Astrocyte of the spinal cord (primary cell): ENCODE measurements around the gene CCDC6.
A peak's percentile ranks its signal among the peaks of the same experiment; 100 is the strongest.
"Not testable (repeated sequence)": the region's sequence is repeated elsewhere in the genome, so short reads cannot be mapped to it uniquely, and the experiment has no call there.

ENCODE experiments used
- DNase-seq: peaks from one replicate; pipeline ENCODE4 v3.0.0; 2011; ENCODE audit warnings: low read depth, low spot score
- H3K4me3 ChIP-seq: 2 replicates; pipeline ENCODE4 v1.5.1; 2011; ENCODE audit warnings: low read depth, mild to moderate bottlenecking, low read length, moderate library complexity
- CTCF ChIP-seq: IDR thresholded peaks from 2 replicates; pipeline ENCODE4 v1.5.1; 2012; ENCODE audit warnings: low read depth, mild to moderate bottlenecking, low read length, inconsistent platforms
- in situ Hi-C: cut with HindIII; loops from 2 replicates; pipeline ENCODE4 v1.10.0; 2017; ENCODE audit warnings: low sequenced_read_pairs

The CCDC6 gene

DNA sequence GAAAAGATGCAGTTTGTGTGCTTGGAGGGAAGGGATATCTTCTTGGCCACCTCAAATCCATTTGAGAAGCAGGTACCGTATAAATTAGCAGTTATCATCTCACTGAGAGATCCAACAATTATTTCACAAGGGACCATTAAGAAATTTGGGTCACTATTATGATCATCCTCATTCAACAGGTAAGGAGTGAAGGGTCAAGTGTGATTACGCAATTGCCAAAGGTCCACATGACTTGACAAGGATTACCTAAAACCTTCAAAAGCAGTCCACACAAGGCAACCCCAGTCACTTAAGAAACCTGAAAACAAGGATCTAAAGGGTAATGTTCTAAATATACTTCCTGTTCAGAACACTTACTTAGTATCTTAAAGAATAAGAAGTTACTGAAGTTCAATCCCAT, 27.4 kb downstream of the CCDC6 start:
- DNase-seq = no peak
- TF ChIP-seq CTCF = no peak
- in situ Hi-C loops = no loop called here
- no peak overlapping the region for H3K4me3 ChIP-seq

GRCh38 chr10:59878289-59878688, 28.1 kb downstream of the CCDC6 start:
- in situ Hi-C loops = no loop called here
- no peak for DNase-seq
- no peak overlapping the region for H3K4me3 ChIP-seq
- no peak for TF ChIP-seq CTCF

DNA sequence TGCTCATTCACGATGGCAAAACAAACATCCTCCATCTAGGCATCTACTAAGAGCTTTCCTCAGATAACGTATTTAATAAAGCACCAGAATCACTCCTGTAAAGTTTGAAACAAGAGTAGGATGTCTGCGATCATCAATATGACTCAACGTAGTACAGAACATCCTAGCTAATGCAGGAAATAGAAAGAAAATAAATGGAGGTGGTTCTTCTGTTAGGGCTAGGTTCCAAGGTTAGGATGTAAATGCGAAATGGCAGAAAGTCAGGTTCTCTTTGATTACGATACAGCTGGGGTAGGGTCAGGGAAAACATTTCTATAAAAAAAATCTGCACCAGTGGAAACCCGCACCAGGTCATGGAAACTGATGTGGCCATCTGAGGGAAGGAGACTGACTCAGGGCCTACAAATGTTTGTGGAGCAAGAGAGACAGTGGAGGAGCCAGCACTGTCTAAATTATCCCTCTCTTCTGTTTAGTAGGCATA, 29.1 kb downstream of the CCDC6 start:
- H3K4me3 ChIP-seq = no peak overlapping the region
- in situ Hi-C loops = no loop called here
- peak; percentile 60 for DNase-seq
- TF ChIP-seq CTCF = no peak

DNA sequence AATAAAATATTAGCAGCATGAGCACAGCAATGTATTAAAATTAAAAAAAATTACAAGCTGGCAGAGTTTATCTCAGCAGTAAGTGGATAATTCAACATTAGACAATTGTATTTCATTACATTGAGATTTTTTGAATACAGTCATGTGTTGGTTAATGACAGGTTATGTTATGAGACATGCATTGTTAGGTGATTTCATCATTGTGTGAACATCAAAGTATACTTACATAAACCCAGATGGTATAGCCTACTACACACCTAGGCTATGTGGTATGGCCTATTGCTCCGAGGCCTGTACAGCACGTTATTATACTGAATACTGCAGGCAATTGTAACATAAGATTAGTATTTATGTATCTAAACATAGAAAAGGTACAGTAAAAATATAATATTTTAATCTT, 29.7 kb downstream of the CCDC6 start:
- no peak overlapping the region for H3K4me3 ChIP-seq
- in situ Hi-C loops = no loop called here

DNA sequence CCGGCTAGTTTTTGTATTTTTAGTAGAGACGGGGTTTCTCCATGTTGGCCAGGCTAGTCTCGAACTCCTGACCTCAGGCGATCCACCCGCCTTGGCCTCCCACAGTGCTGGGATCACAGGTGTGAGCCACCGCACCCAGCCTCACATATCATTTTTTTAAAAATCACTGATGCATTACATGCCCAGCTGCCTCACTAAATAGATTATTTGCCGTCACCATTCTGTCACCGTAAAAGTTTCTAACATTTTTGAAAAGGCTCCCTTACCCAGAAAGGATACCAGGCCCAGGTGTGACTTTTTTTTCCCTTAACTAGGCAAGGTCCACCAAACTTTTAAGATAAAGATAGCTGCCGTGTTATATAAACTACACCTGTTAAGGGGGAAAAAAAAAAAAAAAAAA, 30.1 kb downstream of the CCDC6 start:
- DNase-seq, H3K4me3 ChIP-seq, in situ Hi-C loops: not testable (repeated sequence)

More for the DNA sequence above, 29.7 kb downstream of the CCDC6 start:
- no peak for DNase-seq
- TF ChIP-seq CTCF = no peak

DNA sequence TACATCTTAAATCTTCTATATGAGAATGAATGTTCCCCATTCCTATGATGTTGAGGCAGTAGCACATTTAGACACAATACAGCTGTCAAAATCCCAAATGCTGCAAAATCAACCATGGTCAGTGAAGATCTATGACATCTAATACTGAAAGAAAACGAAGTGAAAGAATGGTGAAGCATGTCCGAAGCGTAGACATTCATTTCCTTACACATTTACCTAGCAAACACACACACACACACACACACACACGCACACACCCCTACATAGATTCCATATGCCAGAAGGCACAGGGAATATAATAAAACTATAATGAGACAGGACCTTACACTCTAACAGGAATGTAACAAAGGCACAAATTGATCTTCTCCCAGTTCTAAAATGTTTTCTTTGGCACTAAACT, 32.5 kb downstream of the CCDC6 start:
- no peak for DNase-seq
- TF ChIP-seq CTCF = no peak
- H3K4me3 ChIP-seq = no peak overlapping the region
- in situ Hi-C loops = no loop called here

DNA sequence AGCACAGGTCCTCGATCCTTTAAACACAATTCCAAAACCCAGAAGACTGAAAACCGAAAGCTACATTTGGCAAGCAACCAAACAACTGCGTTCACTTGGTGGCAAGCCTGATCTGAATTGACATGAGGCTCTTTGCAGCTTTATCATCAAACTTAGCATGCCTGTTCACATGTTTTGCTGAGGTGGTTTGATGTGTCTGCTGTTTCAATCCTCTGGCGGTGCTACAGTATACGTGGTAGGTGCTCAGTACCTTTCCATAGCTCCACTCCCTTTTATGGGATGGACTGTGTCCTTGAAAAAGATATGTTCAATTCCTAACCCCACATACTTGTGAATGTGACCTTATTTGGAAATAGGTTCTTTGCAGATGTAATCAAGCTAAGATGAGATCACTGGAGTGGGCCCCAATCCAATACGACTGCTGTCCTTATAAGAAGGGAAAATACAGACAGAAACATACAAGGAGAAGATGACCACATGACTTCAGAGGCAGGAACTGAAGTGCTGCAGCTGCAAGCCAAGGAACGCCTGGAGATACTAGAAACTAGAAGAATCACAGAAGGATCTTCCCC, 33.4 kb downstream of the CCDC6 start:
- no peak overlapping the region for H3K4me3 ChIP-seq
- no peak for TF ChIP-seq CTCF

More for the DNA sequence above, 33.4 kb downstream of the CCDC6 start:
- in situ Hi-C loops = no loop called here
- peak; percentile 92 for DNase-seq
